HEK293 (cell line): Measurements from ENCODE around the gene DGKK.

Experiments
- ZBTB44 ChIP-seq: fragments of 450-650 bp; IDR thresholded peaks from 2 replicates; pipeline ENCODE4 v1.5.1; 2018; ENCODE audit warnings: missing biosample characterization, mild to moderate bottlenecking, missing genetic modification characterization
- ZNF140 ChIP-seq: fragments of 450-650 bp; formaldehyde crosslinking; IDR thresholded peaks from 2 replicates; pipeline ENCODE4 v1.5.1; 2016; ENCODE audit warnings: missing biosample characterization, missing genetic modification characterization
- ZNF654 ChIP-seq: fragments of 450-650 bp; formaldehyde crosslinking; IDR thresholded peaks from 2 replicates; pipeline ENCODE4 v1.5.1; 2016; ENCODE audit warnings: low read depth, missing biosample characterization, missing genetic modification characterization
- TF ChIP-seq, protein P1 (sequence below): fragments of 450-650 bp; formaldehyde crosslinking; IDR thresholded peaks from 2 replicates; pipeline ENCODE4 v1.5.1; 2016; ENCODE audit warnings: missing biosample characterization, missing genetic modification characterization
- TF ChIP-seq, protein P2 (sequence below): fragments of 450-650 bp; formaldehyde crosslinking; IDR thresholded peaks from 2 replicates; pipeline ENCODE4 v1.5.1; 2016; ENCODE audit warnings: missing biosample characterization, missing genetic modification characterization

DNA sequence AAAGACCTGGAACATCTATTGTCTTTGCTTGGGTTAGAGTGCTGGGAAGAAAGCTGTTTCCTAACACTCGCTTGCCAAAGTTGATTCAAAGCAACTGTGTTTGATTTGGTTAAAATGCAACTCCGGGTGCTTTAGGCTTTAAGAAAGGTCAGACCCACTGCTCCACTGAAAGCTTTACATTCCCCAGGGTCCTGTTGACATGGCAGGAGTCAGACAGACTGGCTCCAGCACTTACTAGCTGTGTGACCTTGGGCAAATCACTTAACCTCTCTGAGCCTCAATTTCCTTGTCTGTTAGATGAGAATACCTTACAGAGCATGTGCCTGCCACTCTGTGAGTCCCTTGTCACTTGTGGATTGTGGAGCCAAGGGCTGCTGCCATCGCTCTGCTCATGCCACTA, 39.0 kb downstream of the DGKK start:
- TF ChIP-seq ZNF654 (tag by site-specific recombination) (no peak), ZNF140 (tag by site-specific recombination) (no peak), ZBTB44 (tag by site-specific recombination) (no peak)
- TF ChIP-seq, protein P1, sequence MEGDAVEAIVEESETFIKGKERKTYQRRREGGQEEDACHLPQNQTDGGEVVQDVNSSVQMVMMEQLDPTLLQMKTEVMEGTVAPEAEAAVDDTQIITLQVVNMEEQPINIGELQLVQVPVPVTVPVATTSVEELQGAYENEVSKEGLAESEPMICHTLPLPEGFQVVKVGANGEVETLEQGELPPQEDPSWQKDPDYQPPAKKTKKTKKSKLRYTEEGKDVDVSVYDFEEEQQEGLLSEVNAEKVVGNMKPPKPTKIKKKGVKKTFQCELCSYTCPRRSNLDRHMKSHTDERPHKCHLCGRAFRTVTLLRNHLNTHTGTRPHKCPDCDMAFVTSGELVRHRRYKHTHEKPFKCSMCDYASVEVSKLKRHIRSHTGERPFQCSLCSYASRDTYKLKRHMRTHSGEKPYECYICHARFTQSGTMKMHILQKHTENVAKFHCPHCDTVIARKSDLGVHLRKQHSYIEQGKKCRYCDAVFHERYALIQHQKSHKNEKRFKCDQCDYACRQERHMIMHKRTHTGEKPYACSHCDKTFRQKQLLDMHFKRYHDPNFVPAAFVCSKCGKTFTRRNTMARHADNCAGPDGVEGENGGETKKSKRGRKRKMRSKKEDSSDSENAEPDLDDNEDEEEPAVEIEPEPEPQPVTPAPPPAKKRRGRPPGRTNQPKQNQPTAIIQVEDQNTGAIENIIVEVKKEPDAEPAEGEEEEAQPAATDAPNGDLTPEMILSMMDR (tag by site-specific recombination) = no peak
- TF ChIP-seq, protein P2, sequence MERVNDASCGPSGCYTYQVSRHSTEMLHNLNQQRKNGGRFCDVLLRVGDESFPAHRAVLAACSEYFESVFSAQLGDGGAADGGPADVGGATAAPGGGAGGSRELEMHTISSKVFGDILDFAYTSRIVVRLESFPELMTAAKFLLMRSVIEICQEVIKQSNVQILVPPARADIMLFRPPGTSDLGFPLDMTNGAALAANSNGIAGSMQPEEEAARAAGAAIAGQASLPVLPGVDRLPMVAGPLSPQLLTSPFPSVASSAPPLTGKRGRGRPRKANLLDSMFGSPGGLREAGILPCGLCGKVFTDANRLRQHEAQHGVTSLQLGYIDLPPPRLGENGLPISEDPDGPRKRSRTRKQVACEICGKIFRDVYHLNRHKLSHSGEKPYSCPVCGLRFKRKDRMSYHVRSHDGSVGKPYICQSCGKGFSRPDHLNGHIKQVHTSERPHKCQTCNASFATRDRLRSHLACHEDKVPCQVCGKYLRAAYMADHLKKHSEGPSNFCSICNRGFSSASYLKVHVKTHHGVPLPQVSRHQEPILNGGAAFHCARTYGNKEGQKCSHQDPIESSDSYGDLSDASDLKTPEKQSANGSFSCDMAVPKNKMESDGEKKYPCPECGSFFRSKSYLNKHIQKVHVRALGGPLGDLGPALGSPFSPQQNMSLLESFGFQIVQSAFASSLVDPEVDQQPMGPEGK (tag by site-specific recombination) = no peak
